Measurements from ENCODE around the gene TNFRSF14. TPM values are rescaled to one million over a fixed set of nuclear protein-coding genes. Genes with fewer than 3 reads are reported as not detected.

Gene TNFRSF14
- total and polyA plus RNA-seq, 9 of the 15 experiments (the other 6 are each of a cell fraction or from before 2014, with no cell fraction given), result 0.11 to 2.3 (median 0.68) TPM; not detected in 2

GRCh38 chr1:2509589-2509988 is 46.6 kb upstream of the TNFRSF14 start (continued):
- no peak for TF ChIP-seq USF1 (CRISPR knock-in tag; IDR thresholded peaks at IDR 0.05)
- TF ChIP-seq HNRNPH1 (optimal IDR thresholded peaks at IDR 0.05; ENCODE audit: low read depth, low read length), result no peak
- TF ChIP-seq POLR2G (IDR thresholded peaks at IDR 0.05; ENCODE audit: low read depth, low read length), result no peak

GRCh38 chr1:2510366-2511155 is 45.6 kb upstream of the TNFRSF14 start:
- no peak overlapping the region for H2AFZ ChIP-seq (ENCODE audit: low read depth, low read length)
- DNase-seq (ENCODE audit: extremely low read depth in 1 of 4, low spot score in 3 of 4) (no peak), FAIRE-seq (no peak), ATAC-seq (no peak)
- peaks cover 0 to 2% of the 10 kb centered on the region in 2 experiments; a peak in 2 of 5 replicates for H3K27me3 ChIP-seq (ENCODE audit: control insufficient read depth in 2 of 2, insufficient read depth in 2 of 2, low read length in 2 of 2)
- CTCF ChIA-PET (ENCODE audit: low intra/inter-chr PET ratio), result no interaction called here
- H3K9me1 ChIP-seq (ENCODE audit: control insufficient read depth, insufficient read depth, low read length), result peaks cover 2% of the 10 kb centered on the region
- no peak overlapping the region for H3K4me2 ChIP-seq (ENCODE audit: insufficient read depth, low read length)
- POLR2A ChIA-PET, result interaction anchor here (0.5 to 1.3 kb wide), 2 partner anchors 9 to 14 kb away, joined by 3 to 5 read pairs; no protein-coding TSS in a partner anchor
- H4K20me1 ChIP-seq (replicated peaks; ENCODE audit: control insufficient read depth, insufficient read depth, low read length), result peaks cover 3% of the 10 kb centered on the region; the same call in 1 of the 2 replicates
- H3K79me2 ChIP-seq (ENCODE audit: control insufficient read depth, insufficient read depth, low read length), result no peaks in the 10 kb centered on the region
- H3K27ac ChIP-seq (ENCODE audit: extremely low read depth, low read depth, low read length), result no peak overlapping the region
- no peaks in the 10 kb centered on the region for H3K9me3 ChIP-seq (replicated peaks; ENCODE audit: control insufficient read depth, insufficient read depth, low read depth, low read length)
- in situ Hi-C loops (cut with MboI) (no loop called here), intact Hi-C loops (cut with micrococcal nuclease) (no loop called here)
- no peak for TF ChIP-seq PTRF (tag; IDR thresholded peaks at IDR 0.05)
- peak; percentile 42; the same call in 1 of the 2 replicates for TF ChIP-seq POLR2G (IDR thresholded peaks at IDR 0.05; ENCODE audit: low read depth, low read length)
- H3K36me3 ChIP-seq (ENCODE audit: control insufficient read depth, insufficient read depth, low read length), result peaks cover 79% of the 10 kb centered on the region; the same call in 2 of the 3 replicates
- BruUV-seq (replicated peaks), result no TSS peak
- no peak overlapping the region; a peak in 1 of 4 replicates for H3K9ac ChIP-seq (ENCODE audit: insufficient read depth in 1 of 2, low read depth in 2 of 2, low read length in 2 of 2)
- 95% methylated on average over 25 of the region's 27 CpGs for WGBS (ENCODE audit: insufficient coverage, low coverage, missing lambda C conversion rate)
- H3K4me1 ChIP-seq (replicated peaks in 1 of 2; ENCODE audit: control insufficient read depth in 2 of 2, insufficient read depth in 2 of 2, low read length in 2 of 2), result peaks cover 0 to 51% of the 10 kb centered on the region in 2 experiments; a peak in 2 of 5 replicates
- H3K4me3 ChIP-seq, result no peak overlapping the region
